Stimulated activated CD8-positive, alpha-beta memory T cell treated with anti-CD3 and anti-CD28 coated beads, Interleukin-4, amount 100 ng/mL, for 1 hour (primary cell): ENCODE data around the gene TEDC2.

Experiments
- DNase-seq, 2 donors: peaks; one replicate each; pipeline ENCODE4 v3.0.0-alpha.2; 2020; ENCODE audit warnings: low read depth in 2 of 2, low spot score in 1 of 2

Gene TEDC2

GRCh38 chr16:2465653-2466415, 5.9 kb downstream of the TEDC2 start:
- DNase-seq: no peak

DNA sequence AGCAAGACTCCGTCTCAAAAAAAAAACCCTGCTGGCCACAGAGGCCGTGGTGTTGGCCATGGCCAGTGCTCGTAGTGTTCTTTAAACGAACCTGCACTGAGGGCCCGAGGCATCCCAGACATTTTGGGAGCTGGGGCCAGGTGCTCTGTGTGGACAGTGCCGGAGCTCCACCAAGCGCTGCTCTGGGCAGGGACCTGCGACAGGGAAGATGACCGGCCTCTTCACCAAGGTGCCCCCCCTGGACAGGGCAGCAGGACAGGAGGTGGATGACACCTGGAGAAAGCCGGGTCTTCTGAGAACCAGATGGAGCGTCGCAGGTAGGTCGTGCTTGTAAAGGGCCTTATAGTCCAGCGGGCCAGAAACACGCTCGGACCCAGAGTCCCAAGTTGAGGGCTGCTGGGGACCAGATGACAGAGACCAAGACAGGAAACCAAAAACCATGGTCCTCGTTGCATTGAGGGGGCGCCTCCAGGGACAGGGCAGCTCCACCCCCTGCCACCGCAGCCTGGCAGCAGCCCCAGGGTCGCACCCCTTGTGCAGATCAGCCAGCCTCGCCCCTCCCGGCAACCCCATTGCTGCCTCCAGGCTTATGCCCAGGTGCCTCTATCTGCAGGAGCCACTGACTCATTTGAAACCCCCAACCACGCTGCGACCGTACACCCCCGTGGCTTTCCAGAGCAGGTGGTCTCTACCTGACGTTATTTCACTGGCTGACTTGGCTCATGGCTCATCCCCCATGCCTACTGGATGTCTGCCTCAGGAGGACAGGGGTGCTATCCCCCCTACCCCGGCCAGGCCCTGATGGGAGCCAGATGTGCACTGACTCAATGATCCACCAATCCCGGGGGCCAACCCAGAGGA, 7.0 kb downstream of the TEDC2 start:
- no peak for DNase-seq

DNA sequence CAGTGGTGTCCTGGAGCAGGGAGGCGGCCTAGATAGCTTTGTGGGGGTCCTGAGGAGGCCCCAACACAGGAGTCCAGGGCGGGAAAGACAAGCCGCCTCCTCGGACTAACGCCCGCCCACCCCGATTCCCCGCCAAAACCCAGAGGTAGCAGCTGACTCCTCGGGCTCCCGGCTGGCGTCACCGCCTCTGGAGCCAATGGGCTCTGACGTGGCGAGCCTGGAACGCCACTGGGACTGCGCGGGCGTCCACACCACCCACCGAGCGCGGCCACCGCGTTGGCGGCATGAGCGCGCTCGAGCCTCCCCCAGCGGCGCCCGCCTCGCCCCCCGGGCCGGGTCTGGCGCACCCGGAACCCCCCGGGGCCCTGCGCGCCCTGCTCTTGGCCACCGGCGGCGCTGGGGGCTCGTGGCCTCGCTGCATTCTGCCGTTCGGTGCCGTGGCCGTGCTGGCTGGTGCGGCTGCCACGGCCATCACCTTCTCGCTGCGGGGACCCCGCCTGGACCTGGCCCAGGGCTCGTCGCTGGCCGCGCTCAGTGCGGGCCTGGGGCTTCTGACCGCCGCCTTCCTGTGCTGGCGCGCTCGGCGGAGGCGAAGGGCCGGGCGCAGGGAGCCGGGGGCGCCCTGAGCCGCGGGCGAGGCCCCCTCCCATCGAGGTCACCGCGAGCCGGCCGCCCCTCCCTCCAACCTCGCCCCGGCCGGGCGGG, 7.8 kb downstream of the TEDC2 start:
- no peak for DNase-seq

- DNase-seq: no peak
Measured at GRCh38 chr16:2468233-2468724, 8.4 kb downstream of the TEDC2 start.

DNA sequence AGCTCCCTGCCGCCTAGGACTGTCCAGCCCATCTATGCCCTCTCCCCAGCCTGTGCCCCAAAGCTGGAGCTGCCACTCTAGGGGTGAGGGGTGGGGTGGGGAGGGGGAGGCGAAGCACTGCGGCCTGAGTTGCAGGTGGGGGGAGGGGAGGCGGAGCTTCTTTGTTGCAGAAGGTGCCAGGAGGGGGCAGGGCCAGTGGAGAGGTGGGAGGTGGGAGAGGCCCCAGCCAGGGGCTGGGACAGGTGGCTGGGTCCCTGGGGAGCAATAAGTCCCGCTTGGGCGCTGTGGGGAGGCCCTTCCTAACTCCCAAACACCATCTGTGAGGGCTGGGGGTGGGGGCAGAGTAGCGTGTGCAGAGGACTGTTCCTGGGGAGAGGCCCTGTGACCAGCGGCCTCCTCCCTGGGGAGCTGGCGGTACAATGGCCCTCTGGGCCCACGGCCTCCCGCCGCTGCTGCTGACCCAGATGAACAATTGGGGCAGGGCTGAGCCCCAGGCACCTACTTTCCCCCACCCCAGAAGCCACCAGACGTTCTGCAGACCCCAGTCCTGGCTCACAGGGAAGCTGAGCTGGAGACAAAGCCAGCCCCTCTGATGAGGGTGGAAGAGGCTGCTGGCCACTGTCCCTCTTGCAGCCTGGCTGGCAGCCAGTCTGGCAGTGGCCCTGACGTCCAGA, 9.0 kb downstream of the TEDC2 start:
- DNase-seq: no peak

DNA sequence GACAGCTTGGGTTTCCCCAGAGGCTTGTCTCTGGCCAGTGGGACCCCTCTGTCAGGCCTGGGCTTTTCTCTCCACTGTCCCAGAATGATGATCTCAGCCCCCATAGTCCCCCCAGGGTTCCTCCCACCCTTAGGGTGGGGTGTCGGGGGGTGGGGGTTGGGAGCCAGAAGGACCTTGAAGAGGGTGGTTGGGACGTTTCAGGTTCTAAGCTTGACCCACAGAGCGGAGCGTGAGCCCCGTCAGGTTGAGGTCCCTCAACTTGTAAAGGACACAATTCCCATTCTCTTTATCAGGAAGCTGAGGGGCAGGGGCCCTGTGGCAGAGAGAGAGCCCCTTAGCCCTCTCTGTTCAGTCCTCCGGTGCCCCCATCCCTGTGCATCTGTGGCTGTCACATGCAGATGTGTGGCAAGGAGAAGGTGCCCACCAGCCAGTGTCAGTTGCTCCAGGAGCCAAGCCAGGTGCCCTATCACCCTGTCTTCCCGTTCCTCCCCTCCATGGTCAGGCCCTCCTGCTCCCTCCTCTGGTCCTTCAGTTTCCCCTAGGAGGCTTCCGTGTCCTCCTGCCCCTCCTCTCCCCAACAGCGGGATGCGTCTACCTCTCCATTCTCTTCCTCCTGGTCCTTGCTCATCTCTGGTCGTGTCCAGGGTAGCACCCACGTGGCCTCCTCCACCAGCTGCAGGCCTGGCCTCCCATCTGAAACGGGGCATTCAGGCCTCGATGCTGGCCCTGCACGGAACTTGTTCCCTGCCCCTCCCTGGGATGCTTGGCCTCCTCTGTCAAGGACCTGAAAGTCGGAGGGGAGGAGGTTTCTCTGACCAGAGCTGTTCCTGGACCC, 9.7 kb downstream of the TEDC2 start:
- no peak for DNase-seq

- DNase-seq: no peak
Measured at GRCh38 chr16:2470234-2470601, 10.3 kb downstream of the TEDC2 start.

- DNase-seq: no peak
Measured at GRCh38 chr16:2470603-2471015, 10.7 kb downstream of the TEDC2 start.

- no peak for DNase-seq
Measured at GRCh38 chr16:2471016-2471652, 11.2 kb downstream of the TEDC2 start, which contains the start of gene NTN3. Gene NTN3 (plus strand): TSS chr16:2471297. CDS start chr16:2471702, 405 bp downstream.

GRCh38 chr16:2471653-2472487, 12.0 kb downstream of the TEDC2 start:
- no peak for DNase-seq

DNA sequence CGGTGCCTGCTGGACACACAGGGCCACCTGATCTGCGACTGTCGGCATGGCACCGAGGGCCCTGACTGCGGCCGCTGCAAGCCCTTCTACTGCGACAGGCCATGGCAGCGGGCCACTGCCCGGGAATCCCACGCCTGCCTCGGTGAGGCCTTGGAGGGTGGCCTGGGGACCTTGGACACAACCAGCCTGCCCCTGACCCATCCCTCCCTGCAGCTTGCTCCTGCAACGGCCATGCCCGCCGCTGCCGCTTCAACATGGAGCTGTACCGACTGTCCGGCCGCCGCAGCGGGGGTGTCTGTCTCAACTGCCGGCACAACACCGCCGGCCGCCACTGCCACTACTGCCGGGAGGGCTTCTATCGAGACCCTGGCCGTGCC, 12.6 kb downstream of the TEDC2 start:
- DNase-seq: no peak

DNA sequence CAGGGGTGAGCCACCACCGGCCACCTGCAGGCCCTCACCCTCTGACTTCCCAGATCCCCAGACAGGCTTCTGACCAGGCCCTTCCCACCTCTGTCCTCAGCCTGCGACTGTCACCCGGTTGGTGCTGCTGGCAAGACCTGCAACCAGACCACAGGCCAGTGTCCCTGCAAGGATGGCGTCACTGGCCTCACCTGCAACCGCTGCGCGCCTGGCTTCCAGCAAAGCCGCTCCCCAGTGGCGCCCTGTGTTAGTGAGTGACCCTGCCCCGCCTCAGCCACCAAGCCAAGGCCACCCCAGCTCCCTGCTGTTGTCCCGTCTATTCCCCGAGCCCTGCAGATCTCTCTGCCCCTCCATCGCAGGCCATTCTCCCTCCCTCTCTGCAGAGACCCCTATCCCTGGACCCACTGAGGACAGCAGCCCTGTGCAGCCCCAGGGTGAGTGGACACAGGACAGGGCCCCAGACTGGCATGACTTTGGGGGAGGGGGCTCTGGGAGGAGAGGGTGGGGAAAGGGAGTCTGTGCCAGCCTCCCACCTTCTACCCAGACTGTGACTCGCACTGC, 13.1 kb downstream of the TEDC2 start:
- DNase-seq: no peak

- DNase-seq: no peak
Measured at GRCh38 chr16:2473446-2473926, 13.6 kb downstream of the TEDC2 start.

DNA sequence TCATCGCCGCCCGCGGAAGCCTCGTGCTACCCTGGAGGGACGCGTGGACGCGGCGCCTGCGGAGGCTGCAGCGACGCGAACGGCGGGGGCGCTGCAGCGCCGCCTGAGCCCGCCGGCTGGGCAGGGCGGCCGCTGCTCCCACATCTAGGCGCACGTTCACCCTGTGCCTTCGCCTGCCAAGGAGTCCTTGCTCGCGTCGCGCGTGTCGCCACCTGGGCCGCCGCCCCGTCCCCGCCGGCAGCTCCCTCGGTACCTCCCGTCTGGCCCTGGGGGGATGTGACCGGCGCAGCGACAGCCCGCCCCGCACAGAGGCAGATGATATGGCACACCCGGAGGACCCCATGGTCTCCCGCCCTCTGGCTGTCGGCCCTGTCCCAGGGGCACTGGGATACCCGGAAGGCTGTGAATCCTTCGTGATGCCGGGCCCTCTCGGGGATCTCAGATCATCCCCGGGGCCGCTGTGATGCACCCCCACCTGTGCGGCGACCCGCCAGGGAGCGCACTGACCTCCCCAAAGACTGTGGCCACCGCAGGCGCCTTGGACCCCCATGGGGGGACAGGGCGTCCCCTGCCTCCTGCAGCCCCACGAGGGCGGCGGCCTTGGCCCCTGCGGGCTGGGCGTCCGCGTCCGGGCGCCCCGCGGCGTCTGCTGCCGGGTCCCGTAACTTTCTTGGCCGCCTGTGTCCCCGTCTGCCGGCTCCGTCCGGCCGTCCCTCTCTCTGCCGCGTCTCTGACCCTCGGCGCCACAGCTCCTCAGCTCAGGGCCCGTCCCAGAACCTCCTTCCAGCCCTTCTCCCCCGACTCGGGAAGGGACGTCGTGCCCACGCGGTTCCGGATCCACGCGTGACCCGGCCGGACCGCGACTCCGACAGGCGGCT, 14.3 kb downstream of the TEDC2 start:
- DNase-seq: peak in 1 of 2 donors; percentile 36

DNA sequence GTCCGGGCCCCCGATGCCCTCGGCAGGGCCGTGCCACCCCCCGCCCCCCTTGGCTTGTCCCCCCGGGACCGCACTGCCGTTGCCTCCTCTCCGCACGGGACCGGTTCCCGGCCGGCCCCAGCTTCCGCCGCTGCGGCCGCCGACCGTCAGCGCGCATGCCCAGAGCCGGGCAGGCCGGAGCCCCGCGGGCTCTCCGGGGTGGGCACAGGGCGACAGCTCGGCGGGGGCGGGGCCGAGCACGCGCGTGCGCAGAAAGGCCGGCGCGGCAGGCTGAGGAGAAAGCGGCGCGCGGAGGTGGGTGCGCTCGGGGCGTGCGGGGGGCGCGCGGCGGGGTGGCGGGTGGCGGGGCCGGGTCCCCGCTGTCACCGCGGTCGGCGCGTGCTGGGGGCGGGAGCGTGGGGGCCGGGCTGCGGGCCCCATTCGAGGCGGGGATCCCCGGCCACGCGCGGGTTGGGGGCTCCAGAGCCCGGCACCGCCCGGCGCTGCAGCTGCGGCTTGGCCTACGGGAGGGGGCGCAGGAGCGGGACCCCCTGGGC, 15.0 kb downstream of the TEDC2 start, which contains the start of gene TBC1D24:
Gene TBC1D24, plus strand, starts transcription at position 251 of the 536 bp plus-strand sequence. CDS start 21,022 bp downstream, outside the sequence.
- DNase-seq: peak; percentile 47 to 74

GRCh38 chr16:2475413-2476344, 15.8 kb downstream of the TEDC2 start:
- no peak for DNase-seq
